ENCODE results near the gene GDAP1L1.

- TF ChIP-seq CTCF (IDR thresholded peaks at IDR 0.05), result no peak
- TF ChIP-seq POLR2A (IDR thresholded peaks at IDR 0.05), result no peak
Measured at GRCh38 chr20:44199877-44200276, 47.2 kb upstream of the GDAP1L1 start.

All from vagina (tissue), 2 donors.